ENCODE results near the gene SHISAL2A.

The SHISAL2A gene

DNA sequence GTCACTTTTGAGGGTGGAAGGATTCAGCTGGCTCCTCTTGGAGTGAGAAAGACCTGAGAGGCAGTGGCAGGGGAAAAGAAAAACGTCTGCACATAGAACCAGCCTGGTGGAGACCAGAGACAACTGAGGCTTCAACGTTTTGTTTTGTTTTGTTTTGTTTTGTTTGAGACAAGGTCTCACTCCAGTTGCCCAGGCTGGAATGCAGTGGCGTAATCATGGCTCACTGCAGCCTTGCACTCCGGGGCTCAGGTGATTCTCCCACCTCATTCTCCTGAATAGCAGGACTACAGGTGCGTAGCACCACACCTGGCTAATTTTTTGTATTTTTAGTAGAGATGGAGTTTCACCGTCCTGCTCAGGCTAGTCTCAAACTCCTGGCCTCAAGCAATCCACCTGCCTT is 12.3 kb downstream of the SHISAL2A start:
- Histone ChIP-seq H3K4me3 (ENCODE audit: low read depth, low read length) (no peak overlapping the region), H3K4me1 (no peaks in the 10 kb centered on the region), H3K36me3 (no peaks in the 10 kb centered on the region), H3K9me3 (no peaks in the 10 kb centered on the region; the same call in 1 of the 2 replicates), H3K27me3 (no peaks in the 10 kb centered on the region)
- TF ChIP-seq, protein P1, sequence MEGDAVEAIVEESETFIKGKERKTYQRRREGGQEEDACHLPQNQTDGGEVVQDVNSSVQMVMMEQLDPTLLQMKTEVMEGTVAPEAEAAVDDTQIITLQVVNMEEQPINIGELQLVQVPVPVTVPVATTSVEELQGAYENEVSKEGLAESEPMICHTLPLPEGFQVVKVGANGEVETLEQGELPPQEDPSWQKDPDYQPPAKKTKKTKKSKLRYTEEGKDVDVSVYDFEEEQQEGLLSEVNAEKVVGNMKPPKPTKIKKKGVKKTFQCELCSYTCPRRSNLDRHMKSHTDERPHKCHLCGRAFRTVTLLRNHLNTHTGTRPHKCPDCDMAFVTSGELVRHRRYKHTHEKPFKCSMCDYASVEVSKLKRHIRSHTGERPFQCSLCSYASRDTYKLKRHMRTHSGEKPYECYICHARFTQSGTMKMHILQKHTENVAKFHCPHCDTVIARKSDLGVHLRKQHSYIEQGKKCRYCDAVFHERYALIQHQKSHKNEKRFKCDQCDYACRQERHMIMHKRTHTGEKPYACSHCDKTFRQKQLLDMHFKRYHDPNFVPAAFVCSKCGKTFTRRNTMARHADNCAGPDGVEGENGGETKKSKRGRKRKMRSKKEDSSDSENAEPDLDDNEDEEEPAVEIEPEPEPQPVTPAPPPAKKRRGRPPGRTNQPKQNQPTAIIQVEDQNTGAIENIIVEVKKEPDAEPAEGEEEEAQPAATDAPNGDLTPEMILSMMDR (IDR thresholded peaks at IDR 0.05; ENCODE audit: low read depth, low read length) = no peak
- no peak for DNase-seq

DNA sequence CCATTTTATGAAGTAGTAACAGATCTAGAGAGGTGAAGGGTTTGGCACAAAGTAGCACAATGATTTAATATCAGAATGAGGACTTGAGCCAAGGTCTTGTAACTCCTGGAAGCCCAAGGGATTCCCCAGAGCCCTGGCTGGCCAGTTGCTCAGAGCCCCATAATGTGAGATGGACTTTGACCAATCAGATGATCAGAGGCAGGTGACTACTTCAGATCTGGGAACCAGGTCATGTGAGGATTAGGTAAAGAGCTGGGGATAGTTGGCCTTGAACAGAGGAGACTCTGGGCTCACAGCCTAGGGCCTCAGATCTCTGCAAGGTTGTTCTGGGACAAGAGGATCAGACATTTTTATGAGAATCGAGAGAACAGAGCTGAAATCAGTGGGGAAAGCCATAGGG is 18.9 kb downstream of the SHISAL2A start:
- TF ChIP-seq, protein P1 (IDR thresholded peaks at IDR 0.05; ENCODE audit: low read depth, low read length) = no peak
- Histone ChIP-seq H3K4me1 (no peaks in the 10 kb centered on the region), H3K27me3 (no peaks in the 10 kb centered on the region), H3K4me3 (ENCODE audit: low read depth, low read length) (no peak overlapping the region), H3K9me3 (no peaks in the 10 kb centered on the region), H3K36me3 (no peaks in the 10 kb centered on the region)
- no peak for DNase-seq

DNA sequence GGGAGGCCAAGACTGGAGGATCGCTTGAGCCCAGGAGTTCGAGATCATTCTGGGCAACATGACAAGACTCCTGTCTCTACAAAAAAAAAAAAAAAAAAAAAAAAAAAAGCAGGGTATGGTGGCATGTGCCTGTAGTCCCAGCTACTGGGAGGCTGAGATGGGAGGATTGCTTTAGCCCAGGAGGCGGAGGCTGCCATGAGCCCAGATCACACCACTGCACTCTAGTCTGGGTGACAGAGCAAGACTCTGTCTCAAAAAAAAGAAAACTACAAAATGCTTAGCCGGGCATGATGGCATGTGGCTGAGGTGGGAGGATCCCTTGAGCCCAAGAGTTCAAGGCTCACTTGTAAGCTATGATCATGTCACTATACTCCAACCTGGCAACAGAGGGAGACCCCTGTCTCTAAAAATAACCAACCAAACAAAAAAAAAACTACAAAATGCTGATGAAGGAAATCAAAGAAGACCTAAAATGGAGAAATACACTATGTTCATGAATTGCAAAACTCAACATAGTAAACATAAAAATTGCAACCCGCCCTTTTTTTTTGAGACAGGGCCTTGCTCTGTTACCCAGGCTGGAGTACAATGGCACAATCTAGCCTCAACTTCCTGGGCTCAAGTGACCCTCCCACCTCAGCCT is 20.4 kb downstream of the SHISAL2A start:
- TF ChIP-seq, protein P1 (IDR thresholded peaks at IDR 0.05; ENCODE audit: low read depth, low read length) = no peak
- DNase-seq = no peak
- H3K4me1 ChIP-seq = no peaks in the 10 kb centered on the region
- H3K9me3 ChIP-seq = no peaks in the 10 kb centered on the region
- no peak overlapping the region for H3K4me3 ChIP-seq (ENCODE audit: low read depth, low read length)
- H3K36me3 ChIP-seq = no peaks in the 10 kb centered on the region
- no peaks in the 10 kb centered on the region for H3K27me3 ChIP-seq

DNA sequence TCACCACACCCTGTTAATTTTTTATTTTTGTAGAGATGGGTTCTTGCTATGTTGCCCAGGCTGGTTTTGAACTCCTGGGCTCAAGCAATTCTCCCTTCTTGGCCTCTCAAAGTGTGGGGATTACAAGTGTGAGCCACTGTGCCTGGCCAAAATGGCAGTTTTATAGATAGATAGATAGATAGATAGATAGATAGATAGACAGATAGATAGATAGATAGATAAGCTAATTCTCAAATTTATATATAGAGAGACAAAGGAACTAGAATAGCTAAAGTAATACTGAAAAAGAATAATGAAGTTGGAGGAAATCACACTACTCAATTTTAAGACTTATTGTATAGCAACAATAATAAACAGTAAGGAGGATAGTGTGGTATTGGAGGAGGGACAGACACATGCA is 21.1 kb downstream of the SHISAL2A start:
- no peak for DNase-seq
- H3K4me1 ChIP-seq = no peaks in the 10 kb centered on the region
- H3K36me3 ChIP-seq = no peaks in the 10 kb centered on the region
- TF ChIP-seq, protein P1 (IDR thresholded peaks at IDR 0.05; ENCODE audit: low read depth, low read length) = no peak
- no peak overlapping the region for H3K4me3 ChIP-seq (ENCODE audit: low read depth, low read length)
- H3K27me3 ChIP-seq = no peaks in the 10 kb centered on the region
- no peaks in the 10 kb centered on the region for H3K9me3 ChIP-seq

DNA sequence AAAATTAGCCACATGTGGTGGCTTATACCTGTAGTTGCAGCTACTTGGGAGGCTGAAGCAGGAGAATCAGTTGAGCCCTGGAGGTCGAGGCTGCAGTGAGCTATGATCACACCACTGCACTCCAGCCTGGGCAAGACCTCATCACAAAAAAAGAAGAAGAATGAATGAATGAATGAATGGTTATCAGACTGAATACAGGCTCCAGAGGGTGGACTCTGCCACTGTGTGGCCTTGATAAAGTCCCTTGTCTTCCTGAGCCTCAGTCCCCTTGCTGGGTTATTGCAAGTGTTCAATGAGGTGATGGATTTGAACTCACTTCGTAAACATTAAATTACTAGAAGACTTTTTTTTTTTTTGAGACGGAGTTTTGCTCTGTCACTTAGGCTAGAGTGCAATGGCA is 24.7 kb downstream of the SHISAL2A start:
- no peak overlapping the region for H3K4me3 ChIP-seq (ENCODE audit: low read depth, low read length)
- H3K27me3 ChIP-seq = no peaks in the 10 kb centered on the region
- TF ChIP-seq, protein P1 (IDR thresholded peaks at IDR 0.05; ENCODE audit: low read depth, low read length) = no peak
- no peaks in the 10 kb centered on the region for H3K36me3 ChIP-seq
- H3K9me3 ChIP-seq = no peaks in the 10 kb centered on the region
- DNase-seq = no peak
- H3K4me1 ChIP-seq = no peaks in the 10 kb centered on the region

DNA sequence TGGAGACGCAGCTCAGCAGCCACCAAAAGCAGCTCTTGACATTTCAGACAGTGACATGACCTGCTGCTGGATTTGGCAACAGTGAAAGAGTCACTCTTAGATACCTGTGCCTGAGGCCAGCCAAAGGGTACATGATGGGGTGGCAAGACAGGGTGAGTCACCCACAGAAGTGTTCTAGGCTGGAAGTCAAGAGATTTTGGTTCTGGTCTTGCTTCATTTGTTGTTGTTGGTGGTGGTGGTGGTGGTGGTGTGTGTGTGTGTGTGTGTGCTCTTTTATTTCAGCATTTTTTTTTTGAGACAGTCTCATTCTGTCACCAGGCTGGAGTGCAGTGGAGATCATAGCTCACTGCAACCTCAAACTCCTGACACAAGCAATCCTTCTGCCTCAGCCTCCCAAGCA is 25.8 kb downstream of the SHISAL2A start:
- H3K36me3 ChIP-seq = no peaks in the 10 kb centered on the region
- H3K9me3 ChIP-seq = no peaks in the 10 kb centered on the region
- no peaks in the 10 kb centered on the region for H3K27me3 ChIP-seq
- no peaks in the 10 kb centered on the region; the same call in 1 of the 2 replicates for H3K4me1 ChIP-seq
- no peak for DNase-seq
- no peak overlapping the region for H3K4me3 ChIP-seq (ENCODE audit: low read depth, low read length)
- TF ChIP-seq, protein P1 (IDR thresholded peaks at IDR 0.05; ENCODE audit: low read depth, low read length) = no peak
